ENCODE measurements around the gene DPM3.

DNA sequence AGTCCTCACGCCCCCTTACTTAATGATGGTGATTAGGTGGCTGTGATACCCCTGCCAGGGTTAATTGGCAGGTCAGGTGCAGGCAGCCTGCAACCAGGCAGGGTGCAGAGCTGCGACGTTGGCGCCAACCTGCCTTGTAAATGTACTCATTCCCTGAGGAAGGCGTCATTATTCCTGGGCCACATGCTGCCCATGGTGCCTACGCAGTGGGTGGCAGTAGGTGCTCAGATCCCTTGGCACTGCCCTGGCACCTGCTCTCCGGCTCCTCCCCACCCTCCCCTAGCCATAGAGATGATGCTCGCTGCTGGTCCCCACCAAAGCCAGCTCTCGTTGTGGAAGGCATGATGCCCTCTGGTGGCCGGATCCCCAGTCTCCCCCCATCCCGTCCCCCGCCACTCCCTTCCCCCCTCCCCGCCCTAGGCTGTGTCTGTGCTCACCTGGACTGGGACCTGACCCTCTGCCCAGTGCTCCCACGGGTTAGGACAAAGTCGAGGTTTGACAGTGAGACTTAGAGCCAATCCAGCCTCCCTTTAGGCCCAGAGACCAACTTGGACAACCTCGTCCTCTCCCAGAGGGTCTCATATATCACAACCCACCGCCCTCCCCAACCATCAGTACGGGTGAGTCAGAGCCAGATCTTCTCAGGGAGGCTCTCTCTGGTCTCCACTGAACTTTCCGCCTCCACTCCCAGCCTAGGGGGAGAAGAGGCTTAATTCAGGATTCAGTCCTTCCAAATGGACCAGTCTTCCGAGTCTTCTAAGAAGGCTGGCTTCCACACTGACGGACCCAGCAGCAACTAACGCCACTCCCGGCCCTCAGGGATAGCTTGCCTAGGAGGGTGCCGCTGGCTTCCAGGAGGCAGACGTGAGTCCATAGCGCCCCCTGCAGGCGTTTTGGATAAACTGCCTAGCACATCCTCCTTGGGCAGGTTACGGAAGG lies 27.1 kb upstream of the DPM3 start:
- TF ChIP-seq, protein P1, sequence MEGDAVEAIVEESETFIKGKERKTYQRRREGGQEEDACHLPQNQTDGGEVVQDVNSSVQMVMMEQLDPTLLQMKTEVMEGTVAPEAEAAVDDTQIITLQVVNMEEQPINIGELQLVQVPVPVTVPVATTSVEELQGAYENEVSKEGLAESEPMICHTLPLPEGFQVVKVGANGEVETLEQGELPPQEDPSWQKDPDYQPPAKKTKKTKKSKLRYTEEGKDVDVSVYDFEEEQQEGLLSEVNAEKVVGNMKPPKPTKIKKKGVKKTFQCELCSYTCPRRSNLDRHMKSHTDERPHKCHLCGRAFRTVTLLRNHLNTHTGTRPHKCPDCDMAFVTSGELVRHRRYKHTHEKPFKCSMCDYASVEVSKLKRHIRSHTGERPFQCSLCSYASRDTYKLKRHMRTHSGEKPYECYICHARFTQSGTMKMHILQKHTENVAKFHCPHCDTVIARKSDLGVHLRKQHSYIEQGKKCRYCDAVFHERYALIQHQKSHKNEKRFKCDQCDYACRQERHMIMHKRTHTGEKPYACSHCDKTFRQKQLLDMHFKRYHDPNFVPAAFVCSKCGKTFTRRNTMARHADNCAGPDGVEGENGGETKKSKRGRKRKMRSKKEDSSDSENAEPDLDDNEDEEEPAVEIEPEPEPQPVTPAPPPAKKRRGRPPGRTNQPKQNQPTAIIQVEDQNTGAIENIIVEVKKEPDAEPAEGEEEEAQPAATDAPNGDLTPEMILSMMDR (IDR thresholded peaks at IDR 0.05): peak; percentile 86 to 97 (median 93)
- TF ChIP-seq POLR2A (IDR thresholded peaks at IDR 0.05) (no peak), EP300 (IDR thresholded peaks at IDR 0.05; ENCODE audit: low read depth) (no peak), POLR2AphosphoS5 (IDR thresholded peaks at IDR 0.05) (no peak)
